CD4-positive, alpha-beta T cell treated with Interleukin-10 for 1 hour (primary cell): ENCODE results near the gene GNAI2.
A peak's percentile ranks its signal among the peaks of the same experiment; 100 is the strongest.
"Not testable (repeated sequence)": the region's sequence is repeated elsewhere in the genome, so short reads cannot be mapped to it uniquely, and the experiment has no call there.

Experiments
- DNase-seq: peaks from one replicate; pipeline ENCODE4 v3.0.0-alpha.2; 2020

Gene GNAI2

GRCh38 chr3:50284121-50284520, 48.1 kb downstream of the GNAI2 start:
- DNase-seq: not testable (repeated sequence)

DNA sequence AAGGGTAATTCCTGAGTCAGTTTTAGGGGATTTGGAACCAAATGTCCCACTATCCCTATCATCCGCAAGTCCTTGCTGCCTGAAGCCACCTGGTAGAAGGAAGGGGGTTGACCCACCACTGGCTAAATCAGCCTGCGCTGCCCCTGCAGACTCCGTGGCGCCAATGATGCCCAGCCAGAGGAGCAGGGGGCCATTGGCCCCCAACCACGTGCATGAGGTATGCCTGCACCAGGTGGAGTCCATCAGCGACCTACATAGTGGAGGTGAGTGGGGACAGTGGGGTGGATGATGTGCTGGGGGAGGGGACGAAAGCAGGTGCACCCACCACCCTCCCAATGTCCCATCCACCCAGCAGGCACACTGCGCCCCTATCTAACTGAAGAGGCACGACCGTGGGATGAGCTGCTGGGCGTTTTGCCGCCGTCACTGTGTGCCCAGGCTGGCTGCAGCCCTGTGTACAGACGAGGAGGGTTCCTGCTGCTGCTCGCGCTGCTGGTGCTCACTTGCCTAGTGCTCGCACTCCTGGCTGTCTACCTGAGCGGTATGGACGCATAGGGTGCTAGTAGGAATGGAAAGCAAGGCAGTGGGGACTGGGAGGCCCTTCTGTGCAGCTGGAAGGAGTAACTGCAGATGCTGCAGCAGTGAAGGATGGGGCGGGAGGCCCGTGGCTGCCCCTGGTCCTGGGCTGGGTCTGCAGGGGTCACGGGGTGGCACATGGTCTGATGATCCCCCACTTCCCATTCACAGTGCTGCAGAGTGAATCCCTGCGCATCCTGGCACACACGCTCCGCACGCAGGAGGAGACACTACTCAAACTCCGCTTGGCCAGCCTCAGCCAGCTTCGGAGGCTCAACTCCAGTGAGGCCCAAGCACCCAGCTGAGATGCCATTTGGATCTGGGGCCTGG, 50.6 kb downstream of the GNAI2 start:
- DNase-seq: no peak

DNA sequence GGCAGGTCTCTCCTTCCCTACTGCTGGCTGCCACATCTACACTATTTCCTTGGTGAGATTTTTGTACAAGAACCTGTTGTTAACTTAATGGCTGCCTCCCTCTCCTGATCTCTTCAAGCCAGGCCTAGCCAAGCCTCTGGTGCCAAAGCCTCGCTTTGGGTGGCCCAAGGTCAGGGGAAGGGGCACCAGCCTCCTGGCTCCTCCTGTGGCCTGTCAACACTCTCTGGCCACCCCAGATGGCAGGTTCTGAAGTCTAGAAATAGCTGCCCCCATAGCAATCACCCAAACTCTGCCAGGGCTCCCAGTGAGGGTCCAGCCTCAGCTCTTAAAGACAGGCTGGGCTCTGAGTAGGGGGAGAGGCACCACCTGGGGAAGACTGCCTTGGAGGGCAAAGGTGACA, 51.3 kb downstream of the GNAI2 start:
- no peak for DNase-seq

GRCh38 chr3:50288387-50289007, 52.5 kb downstream of the GNAI2 start:
- no peak for DNase-seq

GRCh38 chr3:50289130-50289529, 53.1 kb downstream of the GNAI2 start:
- DNase-seq: no peak

DNA sequence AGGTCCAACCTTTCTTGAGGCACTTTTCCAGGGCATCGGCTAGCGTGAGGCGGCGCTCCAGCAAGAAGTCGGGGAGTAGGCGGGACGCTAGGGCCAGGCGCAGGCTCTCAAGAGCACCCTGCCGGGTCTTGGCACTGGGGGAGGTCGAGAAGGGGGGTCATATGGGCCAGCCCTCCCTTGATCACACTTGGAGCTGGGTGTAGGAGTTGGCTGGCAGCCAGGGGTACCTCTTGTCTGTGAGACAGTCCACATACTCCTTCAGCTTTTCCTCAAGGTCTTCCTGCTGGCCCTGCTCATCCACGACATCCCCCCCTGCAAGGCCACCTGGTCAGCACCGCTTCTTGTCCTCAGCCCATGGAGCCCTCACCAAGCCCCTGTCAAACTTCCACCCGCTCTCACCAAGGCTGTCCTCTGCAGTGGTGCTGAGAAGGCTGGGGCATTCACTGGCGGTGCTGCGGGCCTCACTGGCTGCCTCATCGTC, 54.2 kb downstream of the GNAI2 start:
- DNase-seq: no peak

- DNase-seq: peak; percentile 97
Measured at GRCh38 chr3:50292159-50293078, 56.4 kb downstream of the GNAI2 start, which contains the start of gene IFRD2. Gene IFRD2 (minus strand): TSS chr3:50292429. CDS start chr3:50292274, 155 bp downstream.

GRCh38 chr3:50293079-50293801, 57.2 kb downstream of the GNAI2 start:
- no peak for DNase-seq

DNA sequence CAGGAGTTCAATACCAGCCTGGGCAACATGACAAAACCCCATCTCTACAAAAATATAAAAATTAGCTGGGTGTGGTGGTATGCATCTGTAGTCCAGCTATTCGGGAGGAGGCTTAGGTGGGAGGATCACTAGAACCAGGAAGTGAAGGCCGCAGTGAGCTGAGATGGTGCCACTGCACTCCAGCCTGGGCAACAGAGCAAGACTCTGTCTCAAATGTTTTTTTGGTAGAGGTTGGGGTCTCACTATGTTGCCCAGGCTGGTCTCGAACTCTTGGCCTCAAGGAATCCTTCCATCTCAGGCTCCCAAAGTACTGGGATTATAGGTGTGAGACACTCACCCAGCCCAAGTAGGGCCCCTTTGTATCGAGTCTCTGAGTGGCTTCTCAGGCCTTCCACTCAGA, 58.1 kb downstream of the GNAI2 start:
- DNase-seq: no peak

- no peak for DNase-seq
Measured at GRCh38 chr3:50294492-50295403, 58.7 kb downstream of the GNAI2 start.

GRCh38 chr3:50295553-50296431, 59.8 kb downstream of the GNAI2 start:
- no peak for DNase-seq

- DNase-seq: no peak
Measured at GRCh38 chr3:50296721-50297383, 60.8 kb downstream of the GNAI2 start.

- DNase-seq: no peak
Measured at GRCh38 chr3:50297384-50297775, 61.4 kb downstream of the GNAI2 start.

- no peak for DNase-seq
Measured at GRCh38 chr3:50297896-50298725, 62.1 kb downstream of the GNAI2 start.

DNA sequence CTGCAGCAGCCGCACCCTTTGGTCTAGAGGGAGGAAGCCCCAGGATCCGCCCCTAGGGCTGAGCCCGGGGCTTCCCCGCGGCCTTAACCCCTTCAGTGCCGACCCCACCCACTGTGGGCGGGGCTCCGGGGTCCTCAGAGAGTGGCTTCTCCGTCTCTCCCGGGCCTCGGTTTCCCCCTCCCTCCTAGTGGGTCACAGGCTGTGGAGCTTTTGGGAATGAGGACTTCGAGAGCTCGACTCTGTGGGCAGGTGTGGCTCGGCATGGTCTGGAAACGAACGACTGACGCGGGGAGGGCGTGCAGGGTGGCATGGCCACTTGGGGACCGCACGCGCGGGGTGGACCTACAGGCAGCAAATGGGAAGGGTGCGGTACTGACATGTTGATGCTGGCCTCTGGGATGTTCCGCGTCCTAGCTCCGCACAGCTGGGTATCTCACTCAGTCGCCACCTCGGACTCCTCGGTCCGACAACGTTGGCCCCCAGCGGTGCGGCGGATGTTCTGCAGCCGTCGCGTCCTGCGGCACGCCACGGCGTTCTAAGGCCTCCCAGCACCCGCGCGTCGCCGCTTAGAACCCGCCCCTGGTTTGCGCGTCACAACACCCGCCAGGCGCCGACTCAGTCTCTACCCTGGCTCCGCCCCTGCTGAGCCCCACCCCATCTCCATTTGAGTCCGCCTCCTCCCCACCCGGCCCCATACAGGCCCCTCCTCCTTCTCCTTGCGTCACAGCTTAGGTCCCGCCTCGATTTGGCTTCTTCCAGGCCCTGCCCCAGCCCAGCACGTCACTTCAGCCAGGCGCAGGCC, 63.0 kb downstream of the GNAI2 start, which contains the start of the genes HYAL3 and NAA80:
Gene HYAL3 (minus strand): TSS at position 570 of the 802 bp plus-strand sequence. CDS start 3,803 bp downstream, outside the sequence.
Gene NAA80 (minus strand): TSS at position 570 of the 802 bp plus-strand sequence. CDS start 1,942 bp downstream, outside the sequence.
- DNase-seq: peak; percentile 100

DNA sequence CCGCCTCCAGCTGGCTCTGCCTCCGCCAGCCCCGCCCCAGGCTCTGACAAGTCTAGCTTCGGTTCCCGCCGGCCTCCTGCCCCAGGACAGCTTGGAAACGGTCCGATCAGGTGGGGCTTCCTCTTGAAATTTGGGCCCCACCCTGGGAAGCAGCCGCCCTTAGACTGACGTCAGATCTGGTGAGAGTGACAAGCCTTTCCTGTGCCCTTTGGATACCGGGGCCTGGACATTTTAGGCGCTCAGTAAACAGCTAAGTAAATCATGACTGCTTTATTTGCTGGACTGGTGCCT, 63.6 kb downstream of the GNAI2 start:
- DNase-seq: no peak

DNA sequence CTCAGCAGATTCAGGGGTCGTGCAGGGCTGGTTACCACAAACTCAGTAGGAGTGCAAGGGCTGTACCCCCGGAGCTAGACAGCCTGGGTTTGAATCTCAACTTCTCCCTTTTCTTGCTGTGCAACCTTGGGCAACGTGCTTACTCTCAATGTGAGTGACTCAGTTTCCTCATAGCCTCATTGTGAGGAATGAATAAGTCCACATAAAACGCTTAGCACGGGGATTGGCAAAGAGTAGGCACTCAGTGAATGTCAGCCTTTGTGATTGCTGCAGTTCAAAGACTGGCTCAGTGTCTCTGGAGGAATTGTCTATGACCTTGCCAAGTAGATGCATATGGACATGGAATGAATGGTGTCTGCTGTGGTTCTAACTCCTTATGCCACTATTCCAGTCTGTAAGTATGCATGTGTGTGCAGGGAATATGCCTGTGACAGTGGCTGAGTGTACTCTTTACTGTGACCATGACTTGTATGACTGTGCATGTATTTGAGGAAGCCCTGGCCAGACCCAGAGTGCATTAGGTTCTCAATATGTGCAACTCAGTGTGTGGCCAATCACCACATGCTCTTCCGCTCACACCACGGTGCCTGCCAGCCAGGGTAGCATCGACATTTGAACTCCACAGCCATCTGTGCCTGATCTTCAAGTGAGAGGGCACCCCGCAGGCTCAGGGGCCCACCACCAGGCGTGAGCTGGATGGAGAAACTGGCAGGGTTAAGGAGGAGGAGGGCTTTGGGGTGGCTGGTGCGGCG, 64.1 kb downstream of the GNAI2 start:
- no peak for DNase-seq
